Endothelial cell of umbilical vein (primary cell): Measurements from ENCODE around the gene BBLN. TPM values are rescaled to one million over a fixed set of nuclear protein-coding genes. Genes with fewer than 3 reads are reported as not detected.

ENCODE experiments used
- BruUV-seq: library from RNA; stranded (reverse); fragments of 400-500 nt; replicated peaks from 2 replicates; lab custom pipeline; 2021; lab: Mats Ljungman, UMichigan
- CTCF ChIA-PET: fragments of 300-600, 350-600 bp; sonication (Branson Sonifier 250); formaldehyde crosslinking; loops from one replicate; lab custom pipeline; 2021; ENCODE audit warnings: antibody characterized with exemption, inconsistent platforms; lab: Charles Lee
- POLR2A ChIA-PET: fragments of 300-600, 350-600 bp; sonication (Branson Sonifier 250); formaldehyde crosslinking; loops from one replicate; lab custom pipeline; 2021; ENCODE audit warnings: antibody characterized with exemption, inconsistent platforms; lab: Charles Lee
- DNase-seq: peaks from one replicate; pipeline ENCODE4 v3.0.0-alpha.2; 2011; ENCODE audit warnings: low read depth, low spot score
- FAIRE-seq: peaks from 2 replicates; lab custom pipeline; 2011; peaks lifted over from hg19 to GRCh38; lab: Jason Lieb, UNC
- H2AFZ ChIP-seq: 2 replicates; pipeline ENCODE4 v1.6.0; 2012; ENCODE audit warnings: low read depth, low read length, control low read depth, inconsistent platforms
- H3K27ac ChIP-seq: 2 replicates; pipeline ENCODE4 v1.5.1; 2011; ENCODE audit warnings: low read depth, mild to moderate bottlenecking, control low read depth, low read length, moderate library complexity; ENCODE audit not compliant: insufficient read depth
- H3K27me3 ChIP-seq, 2 experiments: 2 replicates each; pipeline versions ENCODE4 v1.6.0 to v1.6.1; 2011; ENCODE audit warnings: low read length in 2 of 2, mixed read lengths in 1 of 2; ENCODE audit not compliant: control insufficient read depth in 2 of 2, insufficient read depth in 2 of 2
- H3K36me3 ChIP-seq, 2 experiments: 2 replicates in 1 of 2; 3 replicates in 1 of 2; pipeline ENCODE4 v1.5.1; 2011; ENCODE audit warnings: low read length in 2 of 2, mild to moderate bottlenecking in 1 of 2, moderate library complexity in 1 of 2; ENCODE audit not compliant: control insufficient read depth in 2 of 2, insufficient read depth in 2 of 2; ENCODE audit errors: extremely low read depth in 1 of 2
- H3K4me1 ChIP-seq: 3 replicates; pipeline ENCODE4 v1.5.1; 2011; ENCODE audit warnings: mild to moderate bottlenecking, low read length; ENCODE audit not compliant: control insufficient read depth, insufficient read depth; ENCODE audit errors: extremely low read depth
- H3K4me2 ChIP-seq: 2 replicates; pipeline ENCODE4 v1.6.1; 2011; ENCODE audit warnings: low read length, control low read depth, mixed read lengths; ENCODE audit not compliant: insufficient read depth
- H3K4me3 ChIP-seq, 3 experiments: fragments of 200-600 bp in 1 of 3; sonication (generic), shearing (Covaris generic) in 1 of 3; replicated peaks in 1 of 3; 2 replicates each; pipeline ENCODE4 v1.5.1; 2011 to 2016; ENCODE audit warnings: control low read depth in 3 of 3, low read length in 3 of 3, mild to moderate bottlenecking in 2 of 3, inconsistent platforms in 1 of 3, low read depth in 1 of 3, moderate library complexity in 1 of 3; ENCODE audit not compliant: insufficient read depth in 1 of 3
- H3K79me2 ChIP-seq: 2 replicates; pipeline ENCODE4 v1.6.0; 2012; ENCODE audit warnings: low read length, inconsistent platforms; ENCODE audit not compliant: control insufficient read depth, insufficient read depth
- H3K9ac ChIP-seq: replicated peaks from 2 replicates; pipeline ENCODE3; 2011; ENCODE audit warnings: low read length, control low read depth; ENCODE audit not compliant: insufficient read depth; ENCODE audit errors: extremely low read depth
- H3K9me1 ChIP-seq: replicated peaks from 3 replicates; pipeline ENCODE4 v1.6.0; 2011; ENCODE audit warnings: mild to moderate bottlenecking, low read length; ENCODE audit not compliant: control insufficient read depth, insufficient read depth; ENCODE audit errors: extremely low read depth
- H3K9me3 ChIP-seq: replicated peaks from 2 replicates; pipeline ENCODE4 v1.5.1; 2012; ENCODE audit warnings: low read length, inconsistent platforms; ENCODE audit not compliant: control insufficient read depth, insufficient read depth
- H4K20me1 ChIP-seq: replicated peaks from 2 replicates; pipeline ENCODE3; 2011; ENCODE audit warnings: mild to moderate bottlenecking, low read length; ENCODE audit not compliant: control insufficient read depth, insufficient read depth; ENCODE audit errors: extremely low read depth
- MYC ChIP-seq: IDR thresholded peaks from one replicate; pipeline ENCODE4 v1.6.1; 2011; ENCODE audit warnings: mild to moderate bottlenecking, low read depth, low read length
- dilution Hi-C: fragments of 300-500 bp; cut with MboI; formaldehyde crosslinking; loops from one replicate; pipeline ENCODE4 v1.15.0; 2019; ENCODE audit warnings: low sequenced_read_pairs; ENCODE audit not compliant: extremely low pct_ligation_motif_present
- intact Hi-C: fragments of 100-400 bp; cut with micrococcal nuclease; formaldehyde crosslinking; loops from one replicate; pipeline ENCODE4 v1.10.0; 2022
- polyA plus RNA-seq, 4 experiments: library from polyadenylated mRNA; depleted of rRNA in 3 of 4; stranded (reverse) in 3 of 4; unstranded in 1 of 4; fragments of >200 nt; gene quantifications; 2 replicates each; pipeline versions ENCODE4 v1.2.1 to v1.2.3, GENCODE V29; 2011 to 2012; ENCODE audit warnings: missing spikeins in 1 of 4
- total RNA-seq: library from RNA; stranded (reverse); gene quantifications from 2 replicates; pipeline ENCODE4 v1.2.3, GENCODE V29; 2021
- TF ChIP-seq, protein P1 (sequence below), 2 donors: IDR thresholded peaks; 1 replicate in 1 of 2; 2 replicates in 1 of 2; pipeline ENCODE4 v1.5.1; 2011; ENCODE audit warnings: low read length in 2 of 2, mild to moderate bottlenecking in 2 of 2, moderate library complexity in 2 of 2, control low read depth in 1 of 2, inconsistent platforms in 1 of 2, low read depth in 1 of 2; ENCODE audit not compliant: insufficient read depth in 1 of 2; ENCODE audit errors: extremely low read depth in 1 of 2
- TF ChIP-seq, protein P2 (sequence below): IDR thresholded peaks from 2 replicates; pipeline ENCODE4 v1.6.1; 2011; ENCODE audit not compliant: insufficient read depth, insufficient read length

BBLN gene
- total and polyA plus RNA-seq, 2 donors (not counting 3 experiments of a cell fraction or from before 2014, with no cell fraction given) = 51.0 to 124 TPM

DNA sequence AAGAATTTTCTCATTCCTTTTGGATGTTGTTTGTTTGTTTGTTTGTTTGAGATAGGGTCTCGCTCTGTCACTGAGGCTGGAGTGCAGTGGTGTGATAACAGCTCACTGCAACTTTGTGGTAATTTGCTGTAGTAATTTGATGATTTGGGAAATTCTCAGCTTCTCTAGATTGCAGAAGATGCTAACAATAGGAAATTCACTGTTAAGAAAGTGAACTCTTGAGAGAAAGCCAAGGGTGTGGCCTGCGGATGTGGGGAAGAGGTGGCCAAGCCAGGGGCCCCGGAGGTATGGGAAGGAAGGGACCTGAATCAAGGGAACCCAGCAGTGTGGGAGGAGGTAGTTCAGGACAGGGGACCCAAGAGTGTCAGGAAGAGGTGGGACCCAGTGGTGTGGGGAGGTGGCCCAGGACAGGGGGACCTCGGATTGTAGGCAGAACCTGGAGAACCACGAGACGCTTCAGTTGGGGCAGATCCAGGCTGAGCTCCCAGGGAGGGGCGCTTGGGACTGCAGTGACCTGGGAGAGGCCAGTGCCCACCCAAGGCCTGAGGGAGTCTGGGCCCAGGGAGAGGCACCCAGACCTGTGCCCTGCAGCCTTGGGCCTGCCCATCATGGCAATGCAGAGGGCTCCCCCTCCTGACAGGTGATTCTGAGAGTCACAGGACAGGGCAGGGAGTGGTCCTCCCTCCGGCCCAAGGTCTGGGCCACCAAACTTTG, 16.4 kb upstream of the BBLN start:
- H3K4me3 ChIP-seq = no peak overlapping the region
- H3K9ac ChIP-seq = no peak overlapping the region
- ChIA-PET POLR2A (no interaction called here), CTCF (interaction anchor here (0.6 kb wide), 1 partner anchor 224 kb away, joined by 3 read pairs; no protein-coding TSS in a partner anchor)
- BruUV-seq = no TSS peak
- TF ChIP-seq, protein P1, sequence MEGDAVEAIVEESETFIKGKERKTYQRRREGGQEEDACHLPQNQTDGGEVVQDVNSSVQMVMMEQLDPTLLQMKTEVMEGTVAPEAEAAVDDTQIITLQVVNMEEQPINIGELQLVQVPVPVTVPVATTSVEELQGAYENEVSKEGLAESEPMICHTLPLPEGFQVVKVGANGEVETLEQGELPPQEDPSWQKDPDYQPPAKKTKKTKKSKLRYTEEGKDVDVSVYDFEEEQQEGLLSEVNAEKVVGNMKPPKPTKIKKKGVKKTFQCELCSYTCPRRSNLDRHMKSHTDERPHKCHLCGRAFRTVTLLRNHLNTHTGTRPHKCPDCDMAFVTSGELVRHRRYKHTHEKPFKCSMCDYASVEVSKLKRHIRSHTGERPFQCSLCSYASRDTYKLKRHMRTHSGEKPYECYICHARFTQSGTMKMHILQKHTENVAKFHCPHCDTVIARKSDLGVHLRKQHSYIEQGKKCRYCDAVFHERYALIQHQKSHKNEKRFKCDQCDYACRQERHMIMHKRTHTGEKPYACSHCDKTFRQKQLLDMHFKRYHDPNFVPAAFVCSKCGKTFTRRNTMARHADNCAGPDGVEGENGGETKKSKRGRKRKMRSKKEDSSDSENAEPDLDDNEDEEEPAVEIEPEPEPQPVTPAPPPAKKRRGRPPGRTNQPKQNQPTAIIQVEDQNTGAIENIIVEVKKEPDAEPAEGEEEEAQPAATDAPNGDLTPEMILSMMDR (IDR thresholded peaks at IDR 0.05; ENCODE audit: extremely low read depth in 1 of 2, insufficient read depth in 1 of 2, low read depth in 1 of 2, low read length in 2 of 2) = no peak
- no peak for TF ChIP-seq MYC
- TF ChIP-seq, protein P2, sequence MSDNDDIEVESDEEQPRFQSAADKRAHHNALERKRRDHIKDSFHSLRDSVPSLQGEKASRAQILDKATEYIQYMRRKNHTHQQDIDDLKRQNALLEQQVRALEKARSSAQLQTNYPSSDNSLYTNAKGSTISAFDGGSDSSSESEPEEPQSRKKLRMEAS = no peak
- no peaks in the 10 kb centered on the region for H3K36me3 ChIP-seq
- no peak overlapping the region for H2AFZ ChIP-seq
- H4K20me1 ChIP-seq = no peaks in the 10 kb centered on the region
- no peak overlapping the region for H3K4me2 ChIP-seq
- H3K27ac ChIP-seq = no peak overlapping the region
- no peaks in the 10 kb centered on the region for H3K9me1 ChIP-seq
- no peaks in the 10 kb centered on the region for H3K4me1 ChIP-seq
- dilution Hi-C loops = no loop called here
- intact Hi-C loops = no loop called here
- no peaks in the 10 kb centered on the region for H3K79me2 ChIP-seq
- no peak for DNase-seq
- FAIRE-seq = no peak
- no peaks in the 10 kb centered on the region for H3K27me3 ChIP-seq
- H3K9me3 ChIP-seq = no peaks in the 10 kb centered on the region
